Osteoblast (primary cell): ENCODE measurements around the gene CCDC146. TPM values are rescaled to one million over a fixed set of nuclear protein-coding genes. Genes with fewer than 3 reads are reported as not detected.
"Not testable (repeated sequence)": the region's sequence is repeated elsewhere in the genome, so short reads cannot be mapped to it uniquely, and the experiment has no call there.

Experiments
- DNase-seq: peaks from one replicate; pipeline ENCODE4 v3.0.0; 2011; ENCODE audit warnings: low spot score, mixed read lengths; ENCODE audit not compliant: insufficient read length; ENCODE audit errors: missing footprints
- H2AFZ ChIP-seq: 2 replicates; pipeline ENCODE4 v1.6.0; 2011; ENCODE audit warnings: mild to moderate bottlenecking, low read length
- H3K27ac ChIP-seq: 2 replicates; pipeline ENCODE4 v1.5.1; 2011; ENCODE audit warnings: mild to moderate bottlenecking, low read depth, low read length, moderate library complexity
- H3K27me3 ChIP-seq: 2 replicates; pipeline ENCODE4 v1.6.0; 2012; ENCODE audit warnings: mild to moderate bottlenecking, control low read depth, inconsistent platforms, low read length, moderate library complexity; ENCODE audit not compliant: insufficient read depth
- H3K36me3 ChIP-seq: 2 replicates; pipeline ENCODE4 v1.5.1; 2011; ENCODE audit warnings: mild to moderate bottlenecking, low read length, control low read depth, moderate library complexity; ENCODE audit not compliant: insufficient read depth
- H3K4me1 ChIP-seq: 2 replicates; pipeline ENCODE4 v1.5.1; 2011; ENCODE audit warnings: mild to moderate bottlenecking, low read length, control low read depth, moderate library complexity; ENCODE audit not compliant: insufficient read depth
- H3K4me2 ChIP-seq: 2 replicates; pipeline ENCODE4 v1.6.0; 2011; ENCODE audit warnings: mild to moderate bottlenecking, low read length; ENCODE audit not compliant: insufficient read depth
- H3K4me3 ChIP-seq: fragments of 200-600 bp; sonication (generic); 3 replicates; pipeline ENCODE4 v1.5.1; 2012; ENCODE audit warnings: mild to moderate bottlenecking, low read length, inconsistent platforms; ENCODE audit not compliant: insufficient read depth
- H3K79me2 ChIP-seq: 2 replicates; pipeline ENCODE4 v1.6.0; 2012; ENCODE audit warnings: mild to moderate bottlenecking, low read length, control low read depth, inconsistent platforms; ENCODE audit not compliant: insufficient read depth
- H3K9me3 ChIP-seq: 2 replicates; pipeline ENCODE4 v1.5.1; 2011; ENCODE audit warnings: low read depth, low read length, control low read depth
- H4K20me1 ChIP-seq: 2 replicates; pipeline ENCODE4 v1.6.0; 2012; ENCODE audit warnings: mild to moderate bottlenecking, low read length, control low read depth; ENCODE audit not compliant: insufficient read depth
- total RNA-seq: library from RNA; depleted of rRNA; stranded (reverse); fragments of >200 nt; gene quantifications from 2 replicates; pipeline ENCODE4 v1.2.3, GENCODE V29; 2012
- TF ChIP-seq, protein P1 (sequence below): IDR thresholded peaks from 2 replicates; pipeline ENCODE4 v1.5.1; 2011; ENCODE audit warnings: mild to moderate bottlenecking, low read depth, low read length, moderate library complexity; ENCODE audit errors: extremely low read depth

The CCDC146 gene
- total RNA-seq, 1 donor, result 5.1 TPM

DNA sequence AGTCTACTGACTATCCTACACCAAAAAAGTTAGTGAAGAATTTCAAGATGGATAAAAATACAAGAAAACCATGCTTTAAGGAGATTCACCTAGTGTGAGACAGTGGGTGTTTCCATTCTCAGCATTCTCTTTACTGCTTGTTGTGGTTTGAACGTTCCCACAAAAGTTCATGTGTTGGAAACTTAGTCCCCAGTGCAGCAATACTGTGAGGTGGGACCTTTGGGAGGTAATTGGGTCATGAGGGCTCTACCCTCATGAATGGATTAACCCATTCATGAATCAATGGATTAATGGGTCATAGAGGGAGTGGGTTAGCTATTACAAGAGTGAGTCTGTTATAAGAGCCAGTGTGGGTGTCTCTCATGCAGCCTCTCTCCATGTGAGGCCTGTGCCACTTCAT, 21.2 kb upstream of the CCDC146 start:
- not testable (repeated sequence) for H3K4me2 ChIP-seq, H3K27ac ChIP-seq, H3K79me2 ChIP-seq, H3K4me1 ChIP-seq, H2AFZ ChIP-seq, H3K4me3 ChIP-seq, H3K9me3 ChIP-seq, H4K20me1 ChIP-seq, H3K36me3 ChIP-seq, H3K27me3 ChIP-seq, DNase-seq

DNA sequence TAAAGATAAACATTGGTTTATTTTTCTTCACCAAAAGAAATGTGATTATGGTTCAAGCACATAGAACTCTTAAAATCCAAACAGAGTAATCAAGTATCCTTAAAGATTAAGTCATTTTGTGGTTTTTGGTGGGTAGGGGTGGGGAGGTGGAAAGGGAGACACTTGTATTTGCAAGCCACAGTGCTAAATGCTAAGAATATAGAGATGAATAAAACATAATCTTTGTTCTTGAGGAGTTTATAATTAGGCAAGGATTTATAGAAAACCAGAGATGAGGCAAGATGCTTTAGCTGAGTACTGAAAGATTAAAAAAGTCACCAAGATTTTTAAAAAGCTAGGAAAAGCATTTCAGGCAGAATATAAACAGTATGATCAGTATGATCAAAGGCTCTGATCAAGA, 19.7 kb upstream of the CCDC146 start:
- H3K79me2 ChIP-seq, DNase-seq, H3K4me1 ChIP-seq, H3K4me2 ChIP-seq, H3K36me3 ChIP-seq, H3K9me3 ChIP-seq, H2AFZ ChIP-seq, H3K27me3 ChIP-seq, H4K20me1 ChIP-seq, H3K27ac ChIP-seq, H3K4me3 ChIP-seq: not testable (repeated sequence)

DNA sequence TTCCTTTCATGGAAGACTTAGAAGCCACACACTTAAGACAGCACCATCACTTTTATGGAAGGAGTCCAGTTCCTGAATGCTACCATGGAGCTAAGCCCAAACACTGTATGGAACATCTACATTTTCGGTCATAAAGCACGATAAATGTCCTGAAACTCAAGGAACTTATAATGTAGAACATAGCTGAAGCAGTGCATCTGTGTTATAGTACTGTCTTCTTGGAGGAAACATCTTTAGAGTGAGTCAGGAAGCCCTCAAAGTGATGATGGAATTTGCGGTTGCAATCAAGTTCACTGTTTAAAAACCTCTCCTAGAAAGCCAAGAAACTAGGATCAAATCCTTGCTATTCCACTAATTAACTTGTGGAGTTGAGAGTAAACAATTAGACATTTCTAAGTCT, 16.5 kb upstream of the CCDC146 start:
- H3K4me1 ChIP-seq, H3K36me3 ChIP-seq, H3K4me3 ChIP-seq, H2AFZ ChIP-seq, H3K4me2 ChIP-seq, DNase-seq, H3K27me3 ChIP-seq, H3K9me3 ChIP-seq, H3K27ac ChIP-seq, H3K79me2 ChIP-seq, H4K20me1 ChIP-seq: not testable (repeated sequence)

DNA sequence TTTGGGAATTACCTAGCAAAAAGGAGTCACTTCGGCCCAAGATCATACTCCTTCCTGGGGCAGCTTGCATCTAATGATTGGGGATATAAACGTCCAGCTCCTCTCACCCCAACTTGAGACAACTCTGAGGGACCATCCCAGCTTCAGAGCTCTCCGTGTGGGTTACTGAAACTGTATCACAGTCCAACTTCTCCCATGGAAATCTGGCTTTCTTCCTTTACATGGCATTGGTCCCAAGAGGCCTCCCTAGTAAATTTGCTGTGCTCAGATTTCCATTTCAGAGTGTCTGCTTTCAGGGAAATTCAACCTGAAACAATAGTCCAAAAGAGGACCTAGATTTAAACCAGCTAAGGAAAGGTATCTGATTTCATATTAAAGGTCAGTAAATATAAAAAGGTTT, 14.8 kb upstream of the CCDC146 start:
- H3K4me2 ChIP-seq, result not testable (repeated sequence)

DNA sequence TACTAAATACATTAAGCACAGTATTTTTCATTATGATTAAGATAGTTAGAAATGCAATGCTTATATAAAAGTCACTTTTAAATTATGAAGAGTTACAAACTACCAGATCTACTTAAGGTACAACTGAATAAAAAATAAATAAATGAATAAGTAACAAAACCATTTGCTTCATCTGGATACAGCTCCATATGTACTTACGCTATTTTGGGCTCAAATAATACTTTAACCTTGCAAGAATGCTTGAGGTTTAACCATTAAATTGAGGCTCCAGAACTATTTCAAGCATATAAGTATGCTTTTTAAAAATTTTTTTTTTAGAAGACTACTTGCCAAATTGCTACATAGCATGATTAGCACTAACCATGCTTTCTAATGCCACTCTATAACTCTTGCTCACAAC, 14.1 kb upstream of the CCDC146 start:
- not testable (repeated sequence) for H4K20me1 ChIP-seq, H3K4me3 ChIP-seq, H3K27me3 ChIP-seq, H3K36me3 ChIP-seq, DNase-seq, H3K4me1 ChIP-seq, H2AFZ ChIP-seq, H3K79me2 ChIP-seq, H3K27ac ChIP-seq, H3K4me2 ChIP-seq, H3K9me3 ChIP-seq

More for the DNA sequence above, 14.8 kb upstream of the CCDC146 start:
- not testable (repeated sequence) for H3K27ac ChIP-seq, H3K9me3 ChIP-seq, DNase-seq, H3K36me3 ChIP-seq, H2AFZ ChIP-seq, H3K27me3 ChIP-seq, H3K4me1 ChIP-seq, H4K20me1 ChIP-seq, H3K79me2 ChIP-seq, H3K4me3 ChIP-seq

DNA sequence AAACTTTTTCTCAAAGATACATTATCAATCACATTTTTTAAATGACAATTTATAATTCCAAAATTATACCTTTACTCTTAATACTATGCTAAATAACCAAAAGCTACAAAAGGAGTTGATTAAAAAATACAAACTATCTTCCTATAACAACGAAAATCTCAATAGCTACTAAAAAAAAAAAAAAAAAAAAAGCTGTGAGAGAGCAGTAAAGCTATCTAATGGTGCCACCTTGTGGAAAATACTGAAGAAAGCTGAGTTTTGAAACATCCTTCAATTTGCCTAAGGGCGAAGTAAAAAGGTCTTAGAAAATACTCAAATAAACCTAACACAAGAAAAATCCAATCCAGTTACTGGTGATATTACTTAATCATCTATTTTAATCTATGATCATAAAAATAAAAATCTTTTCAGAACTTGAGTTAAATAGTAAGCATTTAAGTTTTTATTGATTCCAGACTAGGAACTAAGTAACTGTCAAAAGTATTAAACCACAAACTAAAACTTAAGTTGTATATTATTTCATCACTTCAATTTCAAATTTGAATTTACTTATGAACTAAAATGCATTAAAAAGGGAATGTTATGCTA, 9.6 kb upstream of the CCDC146 start:
- DNase-seq, H3K36me3 ChIP-seq, H3K4me2 ChIP-seq, H4K20me1 ChIP-seq, H3K27me3 ChIP-seq, H3K4me3 ChIP-seq, H3K27ac ChIP-seq, H3K79me2 ChIP-seq, H3K9me3 ChIP-seq, H3K4me1 ChIP-seq, H2AFZ ChIP-seq: not testable (repeated sequence)
- TF ChIP-seq, protein P1, sequence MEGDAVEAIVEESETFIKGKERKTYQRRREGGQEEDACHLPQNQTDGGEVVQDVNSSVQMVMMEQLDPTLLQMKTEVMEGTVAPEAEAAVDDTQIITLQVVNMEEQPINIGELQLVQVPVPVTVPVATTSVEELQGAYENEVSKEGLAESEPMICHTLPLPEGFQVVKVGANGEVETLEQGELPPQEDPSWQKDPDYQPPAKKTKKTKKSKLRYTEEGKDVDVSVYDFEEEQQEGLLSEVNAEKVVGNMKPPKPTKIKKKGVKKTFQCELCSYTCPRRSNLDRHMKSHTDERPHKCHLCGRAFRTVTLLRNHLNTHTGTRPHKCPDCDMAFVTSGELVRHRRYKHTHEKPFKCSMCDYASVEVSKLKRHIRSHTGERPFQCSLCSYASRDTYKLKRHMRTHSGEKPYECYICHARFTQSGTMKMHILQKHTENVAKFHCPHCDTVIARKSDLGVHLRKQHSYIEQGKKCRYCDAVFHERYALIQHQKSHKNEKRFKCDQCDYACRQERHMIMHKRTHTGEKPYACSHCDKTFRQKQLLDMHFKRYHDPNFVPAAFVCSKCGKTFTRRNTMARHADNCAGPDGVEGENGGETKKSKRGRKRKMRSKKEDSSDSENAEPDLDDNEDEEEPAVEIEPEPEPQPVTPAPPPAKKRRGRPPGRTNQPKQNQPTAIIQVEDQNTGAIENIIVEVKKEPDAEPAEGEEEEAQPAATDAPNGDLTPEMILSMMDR, result peak; percentile 21
